PFSK-1 (cell line): ENCODE data around the gene AGXT2.

Experiments used
- FOXP2 ChIP-seq: optimal IDR thresholded peaks from 2 replicates; pipeline ENCODE3; 2011; ENCODE audit warnings: borderline replicate concordance, control low read depth, inconsistent platforms; ENCODE audit not compliant: insufficient read depth; ENCODE audit errors: extremely low read length, extremely low read depth
- POLR2AphosphoS5 ChIP-seq: IDR thresholded peaks from 2 replicates; pipeline ENCODE4 v1.6.1; 2012; ENCODE audit warnings: low read depth, mild to moderate bottlenecking, control low read depth, low read length, moderate library complexity
- SIN3A ChIP-seq: IDR thresholded peaks from 2 replicates; pipeline ENCODE4 v1.6.1; 2012; ENCODE audit warnings: mild to moderate bottlenecking, low read length, moderate library complexity, borderline replicate concordance; ENCODE audit not compliant: insufficient read depth
- TAF1 ChIP-seq: IDR thresholded peaks from 2 replicates; pipeline ENCODE4 v1.6.1; 2012; ENCODE audit warnings: low read length, control low read depth, borderline replicate concordance; ENCODE audit not compliant: insufficient read depth
- TF ChIP-seq, protein P1 (sequence below), 2 experiments: IDR thresholded peaks; 2 replicates each; pipeline versions ENCODE4 v1.6.1 to v1.8.0; 2011 to 2012; ENCODE audit warnings: low read depth in 2 of 2, low read length in 2 of 2, control low read depth in 1 of 2, inconsistent platforms in 1 of 2, mild to moderate bottlenecking in 1 of 2, moderate library complexity in 1 of 2; ENCODE audit not compliant: insufficient read depth in 1 of 2

Gene AGXT2

DNA sequence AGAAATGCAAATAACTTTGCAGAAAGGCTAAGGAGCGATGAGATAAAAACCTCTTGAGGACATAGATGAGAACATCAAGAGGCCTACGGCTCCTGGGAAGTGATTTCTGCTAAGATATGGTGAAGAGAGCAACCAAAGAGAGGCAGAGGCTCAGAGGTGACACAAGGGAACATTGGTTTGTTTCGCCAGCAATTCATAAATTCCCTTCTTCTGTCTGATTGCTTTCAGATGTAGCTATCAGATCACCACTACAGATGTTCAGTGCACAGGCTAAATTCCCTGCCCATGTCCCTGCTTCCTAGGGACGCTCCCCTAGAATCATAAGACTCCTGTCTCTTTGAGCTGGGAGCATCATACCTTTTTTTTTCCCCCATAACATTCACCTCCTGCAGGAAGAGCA is 11.2 kb downstream of the AGXT2 start:
- no peak for TF ChIP-seq TAF1
- TF ChIP-seq SIN3A, result no peak
- no peak for TF ChIP-seq POLR2AphosphoS5
- TF ChIP-seq, protein P1, sequence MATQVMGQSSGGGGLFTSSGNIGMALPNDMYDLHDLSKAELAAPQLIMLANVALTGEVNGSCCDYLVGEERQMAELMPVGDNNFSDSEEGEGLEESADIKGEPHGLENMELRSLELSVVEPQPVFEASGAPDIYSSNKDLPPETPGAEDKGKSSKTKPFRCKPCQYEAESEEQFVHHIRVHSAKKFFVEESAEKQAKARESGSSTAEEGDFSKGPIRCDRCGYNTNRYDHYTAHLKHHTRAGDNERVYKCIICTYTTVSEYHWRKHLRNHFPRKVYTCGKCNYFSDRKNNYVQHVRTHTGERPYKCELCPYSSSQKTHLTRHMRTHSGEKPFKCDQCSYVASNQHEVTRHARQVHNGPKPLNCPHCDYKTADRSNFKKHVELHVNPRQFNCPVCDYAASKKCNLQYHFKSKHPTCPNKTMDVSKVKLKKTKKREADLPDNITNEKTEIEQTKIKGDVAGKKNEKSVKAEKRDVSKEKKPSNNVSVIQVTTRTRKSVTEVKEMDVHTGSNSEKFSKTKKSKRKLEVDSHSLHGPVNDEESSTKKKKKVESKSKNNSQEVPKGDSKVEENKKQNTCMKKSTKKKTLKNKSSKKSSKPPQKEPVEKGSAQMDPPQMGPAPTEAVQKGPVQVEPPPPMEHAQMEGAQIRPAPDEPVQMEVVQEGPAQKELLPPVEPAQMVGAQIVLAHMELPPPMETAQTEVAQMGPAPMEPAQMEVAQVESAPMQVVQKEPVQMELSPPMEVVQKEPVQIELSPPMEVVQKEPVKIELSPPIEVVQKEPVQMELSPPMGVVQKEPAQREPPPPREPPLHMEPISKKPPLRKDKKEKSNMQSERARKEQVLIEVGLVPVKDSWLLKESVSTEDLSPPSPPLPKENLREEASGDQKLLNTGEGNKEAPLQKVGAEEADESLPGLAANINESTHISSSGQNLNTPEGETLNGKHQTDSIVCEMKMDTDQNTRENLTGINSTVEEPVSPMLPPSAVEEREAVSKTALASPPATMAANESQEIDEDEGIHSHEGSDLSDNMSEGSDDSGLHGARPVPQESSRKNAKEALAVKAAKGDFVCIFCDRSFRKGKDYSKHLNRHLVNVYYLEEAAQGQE (IDR thresholded peaks at IDR 0.05; ENCODE audit: insufficient read depth in 1 of 2, low read depth in 2 of 2, low read length in 2 of 2), result no peak
- TF ChIP-seq FOXP2, result no peak

DNA sequence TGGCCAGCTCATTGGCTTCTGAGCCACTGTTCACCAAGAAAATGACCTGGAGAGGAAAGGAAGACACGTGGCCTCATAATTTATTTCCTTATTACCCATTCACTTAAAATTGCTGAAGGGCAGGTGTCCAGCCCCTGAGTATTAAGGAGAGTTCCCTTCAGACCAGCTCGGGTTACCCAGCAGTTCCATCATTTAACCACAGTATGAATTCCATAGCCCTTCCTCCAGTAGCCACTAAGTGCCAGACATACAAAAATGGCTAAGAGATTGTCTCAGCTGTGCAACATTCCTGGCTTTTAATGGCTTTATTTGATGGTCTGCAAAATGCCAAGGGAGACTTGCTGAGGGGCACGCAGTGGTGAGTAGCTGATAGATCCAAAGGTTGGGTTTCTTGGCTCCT is 12.5 kb downstream of the AGXT2 start:
- TF ChIP-seq TAF1 (no peak), POLR2AphosphoS5 (no peak), SIN3A (no peak), FOXP2 (no peak)
- TF ChIP-seq, protein P1 (IDR thresholded peaks at IDR 0.05; ENCODE audit: insufficient read depth in 1 of 2, low read depth in 2 of 2, low read length in 2 of 2), result no peak

DNA sequence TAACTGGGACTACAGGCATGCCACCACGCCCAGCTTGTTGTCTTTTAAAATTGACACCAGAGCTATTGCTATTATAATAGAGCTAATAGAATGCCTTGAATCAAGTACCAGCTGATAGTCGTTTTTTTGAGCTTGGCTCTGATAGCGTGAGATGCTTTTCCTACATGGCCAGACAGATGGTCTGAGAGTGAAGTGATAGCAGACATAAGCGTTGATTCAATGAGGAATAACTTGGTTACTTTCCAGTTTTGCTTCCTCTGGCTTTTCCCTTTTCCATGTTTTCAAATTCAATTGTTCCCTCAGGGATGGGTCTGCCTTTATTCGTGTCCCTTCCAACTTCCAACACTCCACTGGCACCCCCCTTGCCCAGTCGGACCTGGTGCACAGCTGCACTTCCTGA is 15.4 kb downstream of the AGXT2 start:
- TF ChIP-seq TAF1, result no peak
- TF ChIP-seq SIN3A, result no peak
- TF ChIP-seq POLR2AphosphoS5, result no peak
- no peak for TF ChIP-seq FOXP2
- TF ChIP-seq, protein P1 (IDR thresholded peaks at IDR 0.05; ENCODE audit: insufficient read depth in 1 of 2, low read depth in 2 of 2, low read length in 2 of 2), result no peak

DNA sequence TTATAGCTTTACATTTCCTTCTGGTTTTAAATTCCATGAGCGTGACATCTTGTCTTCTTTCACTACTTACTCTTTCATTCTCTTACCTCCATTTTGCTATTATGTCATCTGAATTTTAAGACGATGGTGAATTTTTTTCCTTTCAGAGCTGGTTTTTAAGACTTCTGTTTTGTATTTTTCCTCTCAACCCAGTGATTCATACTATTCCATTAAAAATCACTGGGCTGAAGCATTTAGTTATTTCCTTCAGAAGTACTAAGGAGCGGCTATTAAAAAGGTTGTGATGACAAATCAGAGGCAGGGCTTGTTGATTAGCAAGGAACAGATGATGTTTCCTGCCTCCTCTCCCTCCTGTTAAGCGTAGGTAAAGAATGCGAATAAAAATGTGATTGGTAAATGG is 16.5 kb downstream of the AGXT2 start:
- TF ChIP-seq TAF1 (no peak), POLR2AphosphoS5 (no peak), SIN3A (no peak), FOXP2 (no peak)
- TF ChIP-seq, protein P1 (IDR thresholded peaks at IDR 0.05; ENCODE audit: insufficient read depth in 1 of 2, low read depth in 2 of 2, low read length in 2 of 2), result no peak

DNA sequence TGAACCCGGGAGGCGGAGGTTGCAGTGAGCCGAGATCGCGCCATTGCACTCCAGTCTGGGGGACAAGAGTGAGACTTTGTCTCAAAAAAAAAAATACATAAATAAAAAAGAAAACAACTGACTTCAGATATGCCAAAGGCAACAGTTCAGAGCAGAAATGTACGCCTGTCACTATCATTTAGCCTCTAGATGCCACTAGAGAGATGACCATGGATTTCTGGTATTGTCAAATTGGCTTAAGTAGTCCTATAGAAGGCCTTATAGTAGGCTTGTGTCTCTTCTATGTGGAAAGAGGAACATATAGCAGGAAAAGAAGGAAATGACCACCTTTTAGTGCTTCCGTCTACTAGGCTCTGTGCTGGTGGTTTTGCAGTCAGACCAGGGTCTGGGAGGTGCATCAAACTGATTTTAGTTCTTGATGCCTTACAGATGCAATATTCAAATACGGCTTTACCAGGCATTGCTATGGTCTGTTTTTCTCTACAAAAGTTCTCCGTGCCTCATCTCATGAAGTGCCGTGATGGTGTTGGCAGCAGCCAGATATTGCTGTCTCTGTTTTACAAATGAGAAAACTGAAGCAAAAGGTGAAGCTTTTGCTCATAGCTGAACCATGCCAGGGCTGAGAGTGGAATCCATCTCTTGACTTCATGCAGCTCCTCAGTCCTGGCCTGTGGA is 17.2 kb downstream of the AGXT2 start:
- no peak for TF ChIP-seq POLR2AphosphoS5
- no peak for TF ChIP-seq FOXP2
- TF ChIP-seq TAF1, result no peak
- TF ChIP-seq SIN3A, result no peak
- TF ChIP-seq, protein P1 (IDR thresholded peaks at IDR 0.05; ENCODE audit: insufficient read depth in 1 of 2, low read depth in 2 of 2, low read length in 2 of 2), result no peak
